Transverse colon (tissue), 4 donors: ENCODE measurements around the gene IGSF22. TPM values are rescaled to one million over a fixed set of nuclear protein-coding genes. Genes with fewer than 3 reads are reported as not detected.

Source experiments
- DNase-seq: peaks from one replicate; pipeline ENCODE4 v3.0.0-alpha.2; 2019
- H3K27ac ChIP-seq, 4 donors: fragments of 200-600 bp; sonication (generic); 2 replicates each; pipeline ENCODE4 v1.5.1; 2016 to 2018; ENCODE audit warnings: inconsistent platforms in 4 of 4
- H3K27me3 ChIP-seq: fragments of 200-600 bp; sonication (generic); 2 replicates; pipeline ENCODE4 v1.5.1; 2017; ENCODE audit warnings: inconsistent platforms
- H3K36me3 ChIP-seq, 4 donors: fragments of 200-600 bp; sonication (generic); 2 replicates each; pipeline ENCODE4 v1.5.1; 2017 to 2019; ENCODE audit warnings: inconsistent platforms in 4 of 4
- H3K4me1 ChIP-seq, 4 donors: fragments of 200-600 bp; sonication (generic); 2 replicates each; pipeline ENCODE4 v1.5.1; 2017 to 2020; ENCODE audit warnings: inconsistent platforms in 4 of 4
- H3K4me3 ChIP-seq, 4 donors: fragments of 200-600 bp; sonication (generic); 1 replicate in 1 of 4; 2 replicates in 3 of 4; pipeline versions ENCODE4 v1.5.1 to v1.6.1; 2017 to 2019; ENCODE audit warnings: inconsistent platforms in 4 of 4
- H3K9me3 ChIP-seq, 2 donors: fragments of 200-600 bp; sonication (generic); 2 replicates each; pipeline ENCODE4 v1.5.1; 2017 to 2019; ENCODE audit warnings: inconsistent platforms in 2 of 2
- EP300 ChIP-seq: sonication (generic); formaldehyde crosslinking; IDR thresholded peaks from one replicate; pipeline ENCODE4 v1.6.1; 2017; ENCODE audit warnings: antibody characterized with exemption, low read depth
- POLR2A ChIP-seq: fragments of 450-650 bp; IDR thresholded peaks from one replicate; pipeline ENCODE4 v1.6.1; 2016; ENCODE audit warnings: antibody characterized with exemption, mild to moderate bottlenecking, moderate library complexity
- POLR2AphosphoS5 ChIP-seq, 3 donors: sonication (generic); formaldehyde crosslinking; IDR thresholded peaks; one replicate each; pipeline ENCODE4 v1.6.1; 2016; ENCODE audit warnings: antibody characterized with exemption in 3 of 3
- WGBS, 2 donors: methylation state at CpG; one replicate each; pipeline ENCODE4 v1.1.5; 2018; ENCODE audit warnings: low coverage in 1 of 2; 5-methylcytosine and 5-hydroxymethylcytosine counted together
- in situ Hi-C, 4 donors: fragments of 200-750 bp; cut with MboI; loops; one replicate each; pipeline versions ENCODE4 v1.15.0 to v1.15.1; 2017; ENCODE audit warnings: low sequenced_read_pairs in 3 of 4, low pct_ligation_motif_present in 1 of 4, low pct_unique_long_range_greater_than_20kb in 1 of 4
- intact Hi-C: fragments of 100-400 bp; cut with DNase I; formaldehyde crosslinking; loops from one replicate; pipeline ENCODE4 v1.15.1; 2023; ENCODE audit warnings: low total_unique reads
- total RNA-seq, 4 donors: library from RNA; depleted of rRNA; stranded (reverse); fragments of >200 nt; gene quantifications; one replicate each; pipeline ENCODE4 v1.1.0, GENCODE V29; 2016
- TF ChIP-seq, protein P1 (sequence below), 5 experiments: fragments of 200-600 bp in 3 of 5; fragments of 450-650 bp in 2 of 5; sonication (generic) in 3 of 5; IDR thresholded peaks; 1 replicate in 2 of 5; 2 replicates in 3 of 5; pipeline ENCODE4 v1.5.1; 2016 to 2017; ENCODE audit warnings: antibody characterized with exemption in 5 of 5, inconsistent platforms in 3 of 5, mild to moderate bottlenecking in 2 of 5, moderate library complexity in 1 of 5

Gene IGSF22
- total RNA-seq, 4 donors from 2014 or later = 0.16 TPM; not detected in 3

DNA sequence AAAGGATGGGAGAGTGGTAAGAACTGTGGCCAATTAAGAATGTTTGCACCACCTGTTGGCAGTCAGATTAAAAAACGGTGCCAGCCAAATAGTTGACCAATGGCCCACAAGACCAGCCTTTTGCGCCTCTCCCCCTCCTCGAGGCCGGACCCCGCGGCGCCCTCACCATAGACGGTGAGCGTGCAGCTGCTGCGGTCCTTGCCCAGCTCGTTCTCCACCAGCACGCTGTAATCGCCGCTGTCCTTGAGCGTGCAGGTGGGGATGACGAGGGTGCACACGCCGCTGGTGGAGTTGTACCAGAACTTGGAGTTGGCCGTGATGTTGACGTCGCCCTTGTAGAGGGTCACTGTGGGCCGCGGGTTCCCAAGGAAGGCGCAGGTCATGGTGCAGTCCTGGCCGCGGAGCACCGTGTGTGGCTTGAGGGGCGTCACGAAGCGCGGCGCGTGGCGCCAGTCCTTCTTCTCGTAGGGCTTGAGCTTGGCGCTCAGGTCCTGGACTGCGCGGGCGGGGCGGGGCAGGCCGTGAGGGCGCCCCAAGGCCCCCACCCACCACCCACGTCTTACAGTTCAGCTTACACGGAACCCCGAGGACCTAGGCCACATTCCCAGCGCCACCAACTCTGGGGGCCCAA, 20.2 kb downstream of the IGSF22 start:
- in situ Hi-C loops = loop anchor here in 1 of 4 donors (10.0 kb wide), 1 partner anchor 71 kb away; the partner anchor contains the start of gene SPTY2D1
- Histone ChIP-seq H3K4me1 (peaks cover 9 to 19% (median 12%) of the 10 kb centered on the region in 4 donors), H3K27ac (peak overlapping the region; percentile 59 to 78 (median 70)), H3K4me3 (peak overlapping the region; percentile 36 to 59 (median 46)), H3K9me3 (no peaks in the 10 kb centered on the region), H3K36me3 (no peaks in the 10 kb centered on the region), H3K27me3 (no peaks in the 10 kb centered on the region)
- TF ChIP-seq, protein P1, sequence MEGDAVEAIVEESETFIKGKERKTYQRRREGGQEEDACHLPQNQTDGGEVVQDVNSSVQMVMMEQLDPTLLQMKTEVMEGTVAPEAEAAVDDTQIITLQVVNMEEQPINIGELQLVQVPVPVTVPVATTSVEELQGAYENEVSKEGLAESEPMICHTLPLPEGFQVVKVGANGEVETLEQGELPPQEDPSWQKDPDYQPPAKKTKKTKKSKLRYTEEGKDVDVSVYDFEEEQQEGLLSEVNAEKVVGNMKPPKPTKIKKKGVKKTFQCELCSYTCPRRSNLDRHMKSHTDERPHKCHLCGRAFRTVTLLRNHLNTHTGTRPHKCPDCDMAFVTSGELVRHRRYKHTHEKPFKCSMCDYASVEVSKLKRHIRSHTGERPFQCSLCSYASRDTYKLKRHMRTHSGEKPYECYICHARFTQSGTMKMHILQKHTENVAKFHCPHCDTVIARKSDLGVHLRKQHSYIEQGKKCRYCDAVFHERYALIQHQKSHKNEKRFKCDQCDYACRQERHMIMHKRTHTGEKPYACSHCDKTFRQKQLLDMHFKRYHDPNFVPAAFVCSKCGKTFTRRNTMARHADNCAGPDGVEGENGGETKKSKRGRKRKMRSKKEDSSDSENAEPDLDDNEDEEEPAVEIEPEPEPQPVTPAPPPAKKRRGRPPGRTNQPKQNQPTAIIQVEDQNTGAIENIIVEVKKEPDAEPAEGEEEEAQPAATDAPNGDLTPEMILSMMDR (IDR thresholded peaks at IDR 0.05) = no peak
- TF ChIP-seq POLR2AphosphoS5 (IDR thresholded peaks at IDR 0.05) (no peak), EP300 (no peak), POLR2A (no peak)
- WGBS, 2 donors = 2% methylated on average over 30 of the region's 46 CpGs; no CpG with 5 or more reads in 1 of the 2 donors
- DNase-seq = peak; percentile 37
- intact Hi-C loops = no loop called here

DNA sequence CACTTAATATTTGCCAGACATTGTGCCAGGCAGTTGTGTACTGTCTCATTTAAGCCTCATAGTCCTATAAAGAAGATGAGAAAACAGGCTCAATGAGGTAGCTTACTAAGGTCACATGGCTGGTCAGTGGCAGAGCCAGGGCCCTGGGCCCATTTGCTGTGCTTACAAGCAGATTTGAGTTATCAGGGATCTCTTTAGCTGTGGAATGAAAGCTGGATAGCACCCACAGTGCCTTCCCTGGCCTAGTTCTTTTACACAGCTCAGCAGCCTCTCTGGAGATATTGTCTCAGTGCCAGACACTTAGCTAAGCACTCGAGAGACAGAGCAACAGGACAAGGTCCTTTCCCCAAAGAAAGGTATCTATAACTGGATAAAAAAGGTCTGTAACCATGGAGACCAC, 21.3 kb downstream of the IGSF22 start:
- TF ChIP-seq POLR2AphosphoS5 (IDR thresholded peaks at IDR 0.05) (no peak), EP300 (no peak), POLR2A (no peak)
- TF ChIP-seq, protein P1 (IDR thresholded peaks at IDR 0.05) = no peak
- intact Hi-C loops = no loop called here
- peak overlapping the region in 1 of 4 donors; percentile 44 for H3K27ac ChIP-seq

DNA sequence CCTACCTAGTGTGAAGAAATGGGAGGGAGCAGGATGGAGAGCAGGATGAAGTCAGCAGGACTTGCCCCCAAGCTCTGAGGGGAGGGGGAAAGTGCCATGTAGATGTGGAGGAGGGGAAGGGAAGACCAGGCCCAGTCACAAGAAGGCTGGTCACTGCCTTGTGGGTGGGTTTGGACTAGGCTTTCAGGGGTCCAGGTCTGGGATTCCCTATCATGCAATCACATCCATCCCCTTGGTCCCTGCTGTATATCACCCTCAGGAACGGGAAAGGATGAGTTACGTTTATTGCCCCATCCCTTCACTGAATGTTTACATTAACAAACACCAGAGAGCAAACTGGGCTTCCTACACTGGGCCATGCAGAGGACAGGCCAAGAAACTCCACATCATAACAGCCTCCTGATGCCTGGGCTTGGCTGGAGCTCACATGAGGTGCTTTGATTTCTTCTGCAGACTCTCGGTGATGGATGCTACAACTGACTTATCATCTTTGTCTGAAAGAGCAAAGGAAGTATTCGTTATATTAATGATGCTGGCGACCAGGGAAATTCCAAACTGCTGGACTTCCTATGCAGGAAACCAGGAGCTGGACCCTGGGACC, 21.8 kb downstream of the IGSF22 start:
- intact Hi-C loops = no loop called here
- Histone ChIP-seq H3K4me1 (peaks cover 9 to 30% (median 14%) of the 10 kb centered on the region in 4 donors), H3K4me3 (no peak overlapping the region), H3K36me3 (no peaks in the 10 kb centered on the region), H3K27ac (peak overlapping the region in 1 of 4 donors; percentile 44), H3K9me3 (no peaks in the 10 kb centered on the region), H3K27me3 (no peaks in the 10 kb centered on the region)
- TF ChIP-seq, protein P1 (IDR thresholded peaks at IDR 0.05) = no peak
- TF ChIP-seq POLR2A = no peak
- no peak for TF ChIP-seq EP300
- no peak for TF ChIP-seq POLR2AphosphoS5 (IDR thresholded peaks at IDR 0.05)
- 82% methylated on average over 5 of the region's 5 CpGs; no CpG with 5 or more reads in 1 of the 2 donors for WGBS, 2 donors
- in situ Hi-C loops = loop anchor here in 2 of 4 donors (5.0 to 10.0 kb wide), 2 partner anchors 67 to 69 kb away; partner anchors contain the start of gene SPTY2D1 (in 1 of the 2)
- DNase-seq = no peak

More for the DNA sequence above, 21.3 kb downstream of the IGSF22 start:
- Histone ChIP-seq H3K36me3 (no peaks in the 10 kb centered on the region), H3K4me1 (peaks cover 9 to 25% (median 12%) of the 10 kb centered on the region in 4 donors), H3K4me3 (no peak overlapping the region), H3K9me3 (no peaks in the 10 kb centered on the region), H3K27me3 (no peaks in the 10 kb centered on the region)
- WGBS, 2 donors = 17 to 39% methylated on average over 1 of the region's 1 CpG
- in situ Hi-C loops = loop anchor here in 2 of 4 donors (5.0 to 10.0 kb wide), 2 partner anchors 67 to 70 kb away; partner anchors contain the start of gene SPTY2D1 (in 1 of the 2)
- no peak for DNase-seq

DNA sequence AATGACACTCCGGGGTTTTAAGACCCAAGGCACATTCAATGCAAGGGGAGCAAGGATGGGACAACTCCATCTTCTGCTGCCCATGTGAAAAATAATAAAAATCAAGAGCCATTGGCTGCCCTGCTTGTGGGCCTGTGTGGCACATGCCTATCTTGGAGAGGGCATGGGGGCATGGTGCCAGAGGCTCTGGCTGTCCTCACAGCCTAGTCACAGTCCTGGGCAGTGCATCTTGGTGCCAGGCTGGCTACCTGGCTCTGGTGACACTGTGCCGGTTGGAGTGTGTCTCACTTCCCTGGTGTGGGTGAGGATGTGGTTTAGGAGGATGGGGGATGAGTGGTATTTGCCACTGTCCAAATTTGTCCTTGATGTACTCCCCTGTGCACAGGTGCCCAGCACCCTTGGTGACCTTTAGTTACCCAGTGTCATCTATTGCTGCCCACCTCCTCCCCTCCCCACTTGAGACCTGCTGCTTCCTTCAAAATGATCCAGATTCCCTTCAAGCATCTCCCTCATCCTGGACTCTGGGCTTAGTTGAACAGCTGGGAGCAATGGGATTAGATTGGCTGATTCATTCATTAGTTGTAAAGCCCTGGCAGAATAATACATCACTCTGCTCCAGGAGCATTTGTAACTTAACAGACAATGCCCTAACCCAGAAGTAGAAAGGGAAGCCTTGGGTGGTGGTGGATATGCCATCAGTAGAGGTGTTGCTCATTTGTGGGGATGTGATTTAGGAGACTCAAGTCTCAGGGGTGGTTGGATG, 22.8 kb downstream of the IGSF22 start:
- H3K9me3 ChIP-seq = no peaks in the 10 kb centered on the region
- peaks cover 9 to 33% (median 17%) of the 10 kb centered on the region in 4 donors for H3K4me1 ChIP-seq
- intact Hi-C loops (no loop called here), in situ Hi-C loops (loop anchor here in 2 of 4 donors (5.0 to 10.0 kb wide), 2 partner anchors 66 to 68 kb away; partner anchors contain the start of gene SPTY2D1 (in 1 of the 2))
- no peak overlapping the region for H3K27ac ChIP-seq
- 82% methylated on average over 2 of the region's 2 CpGs; no CpG with 5 or more reads in 1 of the 2 donors for WGBS, 2 donors
- no peaks in the 10 kb centered on the region for H3K36me3 ChIP-seq
- H3K4me3 ChIP-seq = no peak overlapping the region
- H3K27me3 ChIP-seq = no peaks in the 10 kb centered on the region
- no peak for TF ChIP-seq POLR2A
- no peak for TF ChIP-seq EP300
- TF ChIP-seq POLR2AphosphoS5 (IDR thresholded peaks at IDR 0.05) = no peak
- TF ChIP-seq, protein P1 (IDR thresholded peaks at IDR 0.05) = no peak
- DNase-seq = no peak
